Cardiac ventricle fibroblast (primary cell): Measurements from ENCODE around the gene TRIP11. TPM values are rescaled to one million over a fixed set of nuclear protein-coding genes. Genes with fewer than 3 reads are reported as not detected.

Experiments used
- total RNA-seq: library from RNA; depleted of rRNA; stranded (reverse); fragments of >200 nt; gene quantifications from 2 replicates; pipeline ENCODE4 v1.2.3, GENCODE V29; 2015

Gene TRIP11
- total RNA-seq, result 15.9 and 20.8 TPM in 2 replicates

DNA sequence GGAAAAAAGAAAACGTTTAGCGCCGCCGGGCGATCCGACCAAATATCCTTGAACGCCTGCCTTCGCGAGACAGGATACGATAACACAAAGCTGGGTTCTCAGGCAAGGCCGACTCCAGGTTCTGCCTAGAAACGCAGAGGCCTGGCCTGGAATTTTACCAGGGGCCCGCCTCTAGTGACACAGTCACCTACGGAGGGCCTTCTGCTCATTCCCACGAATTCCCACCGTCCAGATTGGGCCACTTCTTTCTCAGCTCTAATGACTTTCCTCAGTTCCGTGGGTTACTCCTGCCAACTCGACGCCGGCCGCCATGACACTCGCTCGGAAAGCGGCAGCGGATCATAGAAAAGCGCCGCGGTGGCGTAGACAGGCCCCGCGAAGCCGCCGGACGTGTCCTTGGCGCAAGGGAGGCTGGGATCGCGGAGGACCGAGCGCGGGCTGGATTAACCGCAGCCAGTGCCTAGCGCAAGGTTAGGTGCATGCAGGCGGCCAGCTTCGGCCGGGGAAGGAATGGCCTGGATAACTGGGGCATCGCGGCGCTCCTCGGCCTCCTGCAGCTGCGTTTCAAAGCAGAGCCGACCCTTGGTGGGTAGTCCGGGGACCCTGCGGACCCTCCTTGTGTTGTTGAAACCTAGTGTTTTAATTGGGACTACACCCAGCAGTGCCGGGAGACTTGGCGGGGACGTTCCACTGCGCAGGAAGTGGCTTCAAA, at the start of gene TRIP11:
Gene TRIP11 (minus strand): TSS at position 341 of the 712 bp plus-strand sequence. CDS start 374 bp downstream, outside the sequence.

DNA sequence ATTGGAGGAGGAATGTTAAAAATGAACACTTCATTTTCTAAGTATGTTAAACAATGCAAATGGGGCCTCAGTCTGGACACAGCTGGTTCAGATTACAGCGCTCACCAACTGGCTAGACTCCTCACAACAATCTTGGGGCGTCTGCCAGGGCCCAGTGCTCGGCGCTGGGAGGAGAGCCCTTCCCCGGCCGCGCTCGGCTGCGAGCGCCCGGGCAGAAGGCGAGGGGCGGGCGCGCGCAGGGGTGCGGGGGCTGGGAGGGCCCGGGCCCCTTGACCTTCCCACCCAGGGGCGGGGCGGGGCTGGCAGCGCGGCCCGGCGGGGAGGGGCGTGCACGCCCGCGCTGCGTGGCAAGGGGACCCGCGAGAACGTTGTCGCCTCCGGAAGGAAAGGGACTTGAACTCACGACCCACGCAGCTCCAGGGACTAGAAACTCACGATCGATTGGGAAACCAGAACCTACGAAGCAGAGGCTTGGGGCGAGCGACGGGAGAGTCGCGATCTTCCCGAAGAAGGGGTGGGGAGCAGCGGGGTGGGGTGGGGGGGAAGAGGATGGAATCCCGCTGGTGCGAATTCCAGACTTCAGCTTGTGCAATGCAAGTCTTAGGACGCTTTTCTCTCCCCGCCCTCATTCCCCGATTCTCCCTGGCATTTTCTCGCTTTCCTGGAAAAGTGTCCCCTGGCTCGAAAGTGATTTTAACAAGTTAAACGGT, 92.2 kb downstream of the TRIP11 start, which contains the start of gene FBLN5:
Gene FBLN5 (minus strand): TSS at position 220 of the 710 bp plus-strand sequence. CDS start 465 bp downstream, outside the sequence.

Other genes starting within 250 kb of the TRIP11 start
- gene TC2N, start 172.5 kb downstream of the TRIP11 start, total RNA-seq, result 2.2 and 3.6 TPM in 2 replicates
- 124 and 131 TPM in 2 replicates for gene FBLN5, start 92.4 kb downstream of the TRIP11 start, total RNA-seq
- gene ATXN3, start 66.5 kb upstream of the TRIP11 start, total RNA-seq, result 15.0 and 33.3 TPM in 2 replicates
- gene NDUFB1, start 81.6 kb upstream of the TRIP11 start, total RNA-seq, result 380 and 511 TPM in 2 replicates
- gene CPSF2, start 81.9 kb upstream of the TRIP11 start, total RNA-seq, result 25.3 and 36.4 TPM in 2 replicates